ENCODE measurements around the gene MACROD2.

DNA sequence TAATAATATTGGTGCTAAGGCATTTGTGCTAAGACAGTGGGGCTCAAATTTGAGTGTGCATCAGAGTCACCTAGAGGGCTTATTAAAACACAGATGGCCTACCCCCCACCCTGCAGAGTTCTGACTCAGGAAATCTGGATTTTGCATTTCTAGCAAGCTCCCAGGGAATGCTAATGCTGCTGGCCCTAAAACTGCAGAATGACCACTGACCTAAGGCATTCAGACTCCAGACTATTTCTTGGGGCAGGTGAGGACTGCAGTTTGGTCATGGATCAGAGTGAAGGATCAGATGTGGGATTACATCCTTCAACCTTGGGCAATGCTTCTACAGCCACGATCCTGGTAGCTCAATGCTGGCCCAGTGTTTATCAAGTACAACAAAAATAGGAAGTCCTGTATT, 952.2 kb downstream of the MACROD2 start:
- TF ChIP-seq, protein P1, sequence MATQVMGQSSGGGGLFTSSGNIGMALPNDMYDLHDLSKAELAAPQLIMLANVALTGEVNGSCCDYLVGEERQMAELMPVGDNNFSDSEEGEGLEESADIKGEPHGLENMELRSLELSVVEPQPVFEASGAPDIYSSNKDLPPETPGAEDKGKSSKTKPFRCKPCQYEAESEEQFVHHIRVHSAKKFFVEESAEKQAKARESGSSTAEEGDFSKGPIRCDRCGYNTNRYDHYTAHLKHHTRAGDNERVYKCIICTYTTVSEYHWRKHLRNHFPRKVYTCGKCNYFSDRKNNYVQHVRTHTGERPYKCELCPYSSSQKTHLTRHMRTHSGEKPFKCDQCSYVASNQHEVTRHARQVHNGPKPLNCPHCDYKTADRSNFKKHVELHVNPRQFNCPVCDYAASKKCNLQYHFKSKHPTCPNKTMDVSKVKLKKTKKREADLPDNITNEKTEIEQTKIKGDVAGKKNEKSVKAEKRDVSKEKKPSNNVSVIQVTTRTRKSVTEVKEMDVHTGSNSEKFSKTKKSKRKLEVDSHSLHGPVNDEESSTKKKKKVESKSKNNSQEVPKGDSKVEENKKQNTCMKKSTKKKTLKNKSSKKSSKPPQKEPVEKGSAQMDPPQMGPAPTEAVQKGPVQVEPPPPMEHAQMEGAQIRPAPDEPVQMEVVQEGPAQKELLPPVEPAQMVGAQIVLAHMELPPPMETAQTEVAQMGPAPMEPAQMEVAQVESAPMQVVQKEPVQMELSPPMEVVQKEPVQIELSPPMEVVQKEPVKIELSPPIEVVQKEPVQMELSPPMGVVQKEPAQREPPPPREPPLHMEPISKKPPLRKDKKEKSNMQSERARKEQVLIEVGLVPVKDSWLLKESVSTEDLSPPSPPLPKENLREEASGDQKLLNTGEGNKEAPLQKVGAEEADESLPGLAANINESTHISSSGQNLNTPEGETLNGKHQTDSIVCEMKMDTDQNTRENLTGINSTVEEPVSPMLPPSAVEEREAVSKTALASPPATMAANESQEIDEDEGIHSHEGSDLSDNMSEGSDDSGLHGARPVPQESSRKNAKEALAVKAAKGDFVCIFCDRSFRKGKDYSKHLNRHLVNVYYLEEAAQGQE (IDR thresholded peaks at IDR 0.05; ENCODE audit: insufficient read depth in 1 of 2, low read depth in 2 of 2, low read length in 2 of 2), result no peak
- TF ChIP-seq TAF1 (IDR thresholded peaks at IDR 0.05; ENCODE audit: borderline replicate concordance, insufficient read depth, low read length), result no peak
- no peak for TF ChIP-seq POLR2AphosphoS5 (IDR thresholded peaks at IDR 0.05; ENCODE audit: low read depth, low read length)
